PC-9 (cell line): ENCODE results near the gene IL2RA.

Experiments used
- CTCF ChIP-seq: fragments of 200-600 bp; sonication (generic); conservative IDR thresholded peaks from 2 replicates; pipeline ENCODE4 v1.6.1; 2017; ENCODE audit warnings: mixed run types, antibody characterized with exemption, mild to moderate bottlenecking, moderate library complexity
- EZH2 ChIP-seq: fragments of 200-600 bp; sonication (generic); IDR thresholded peaks from 2 replicates; pipeline ENCODE4 v1.8.0; 2017; ENCODE audit warnings: antibody characterized with exemption, low read depth

GRCh38 chr10:6103591-6103990, 41.4 kb upstream of the IL2RA start:
- TF ChIP-seq CTCF (no peak), EZH2 (no peak)
